ENCODE results near the gene TAF9B. TPM values are rescaled to one million over a fixed set of nuclear protein-coding genes. Genes with fewer than 3 reads are reported as not detected.

The TAF9B gene
- polyA plus RNA-seq, 1 of the 3 experiments (the other 2 are of a cell fraction): 11.6 TPM

DNA sequence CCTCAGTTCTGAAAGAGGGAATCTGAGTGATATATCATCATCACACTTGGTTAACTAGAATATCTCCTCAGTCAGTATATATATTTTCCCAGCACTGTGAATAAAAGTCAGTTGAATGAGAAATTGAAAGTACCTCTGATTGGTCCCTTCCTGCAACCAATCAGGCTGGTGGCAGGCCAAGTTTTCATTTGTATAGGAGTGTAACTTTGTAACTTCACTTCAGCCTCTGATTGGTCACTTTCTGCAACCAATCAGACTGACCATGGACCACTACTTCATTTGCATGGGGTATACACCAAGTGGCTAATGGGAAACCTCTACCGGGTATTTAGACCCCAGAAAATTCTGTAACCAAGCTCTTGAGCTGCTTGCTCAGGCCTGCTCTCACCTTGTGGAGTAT is 37.4 kb downstream of the TAF9B start:
- no peak overlapping the region for H3K9ac ChIP-seq
- no peaks in the 10 kb centered on the region for H3K27me3 ChIP-seq (ENCODE audit: insufficient read depth)
- peaks cover 22% of the 10 kb centered on the region for H4K20me1 ChIP-seq (ENCODE audit: insufficient read depth)
- TF ChIP-seq GABPA (IDR thresholded peaks at IDR 0.05; ENCODE audit: low read depth) (no peak), USF1 (IDR thresholded peaks at IDR 0.05; ENCODE audit: borderline replicate concordance, low read depth) (no peak), TEAD4 (IDR thresholded peaks at IDR 0.05; ENCODE audit: borderline replicate concordance, insufficient read depth) (no peak), EP300 (IDR thresholded peaks at IDR 0.05; ENCODE audit: borderline replicate concordance in 1 of 2, low read depth in 1 of 2, low read length in 1 of 2) (no peak), JUND (IDR thresholded peaks at IDR 0.05) (no peak), NFIC (IDR thresholded peaks at IDR 0.05; ENCODE audit: borderline replicate concordance) (no peak), FOXM1 (IDR thresholded peaks at IDR 0.05; ENCODE audit: low read depth) (no peak), RCOR1 (IDR thresholded peaks at IDR 0.05; ENCODE audit: low read length) (no peak), CHD2 (IDR thresholded peaks at IDR 0.05; ENCODE audit: low read length, partially characterized antibody) (no peak), ELF1 (IDR thresholded peaks at IDR 0.05) (no peak), PBX3 (IDR thresholded peaks at IDR 0.05) (no peak), POLR2AphosphoS5 (IDR thresholded peaks at IDR 0.05; ENCODE audit: low read depth, low read length) (no peak), NRF1 (IDR thresholded peaks at IDR 0.05; ENCODE audit: low read depth, low read length) (no peak)
- TF ChIP-seq, protein P1, sequence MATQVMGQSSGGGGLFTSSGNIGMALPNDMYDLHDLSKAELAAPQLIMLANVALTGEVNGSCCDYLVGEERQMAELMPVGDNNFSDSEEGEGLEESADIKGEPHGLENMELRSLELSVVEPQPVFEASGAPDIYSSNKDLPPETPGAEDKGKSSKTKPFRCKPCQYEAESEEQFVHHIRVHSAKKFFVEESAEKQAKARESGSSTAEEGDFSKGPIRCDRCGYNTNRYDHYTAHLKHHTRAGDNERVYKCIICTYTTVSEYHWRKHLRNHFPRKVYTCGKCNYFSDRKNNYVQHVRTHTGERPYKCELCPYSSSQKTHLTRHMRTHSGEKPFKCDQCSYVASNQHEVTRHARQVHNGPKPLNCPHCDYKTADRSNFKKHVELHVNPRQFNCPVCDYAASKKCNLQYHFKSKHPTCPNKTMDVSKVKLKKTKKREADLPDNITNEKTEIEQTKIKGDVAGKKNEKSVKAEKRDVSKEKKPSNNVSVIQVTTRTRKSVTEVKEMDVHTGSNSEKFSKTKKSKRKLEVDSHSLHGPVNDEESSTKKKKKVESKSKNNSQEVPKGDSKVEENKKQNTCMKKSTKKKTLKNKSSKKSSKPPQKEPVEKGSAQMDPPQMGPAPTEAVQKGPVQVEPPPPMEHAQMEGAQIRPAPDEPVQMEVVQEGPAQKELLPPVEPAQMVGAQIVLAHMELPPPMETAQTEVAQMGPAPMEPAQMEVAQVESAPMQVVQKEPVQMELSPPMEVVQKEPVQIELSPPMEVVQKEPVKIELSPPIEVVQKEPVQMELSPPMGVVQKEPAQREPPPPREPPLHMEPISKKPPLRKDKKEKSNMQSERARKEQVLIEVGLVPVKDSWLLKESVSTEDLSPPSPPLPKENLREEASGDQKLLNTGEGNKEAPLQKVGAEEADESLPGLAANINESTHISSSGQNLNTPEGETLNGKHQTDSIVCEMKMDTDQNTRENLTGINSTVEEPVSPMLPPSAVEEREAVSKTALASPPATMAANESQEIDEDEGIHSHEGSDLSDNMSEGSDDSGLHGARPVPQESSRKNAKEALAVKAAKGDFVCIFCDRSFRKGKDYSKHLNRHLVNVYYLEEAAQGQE (IDR thresholded peaks at IDR 0.05; ENCODE audit: low read depth, low read length): no peak
- TF ChIP-seq, protein P2, sequence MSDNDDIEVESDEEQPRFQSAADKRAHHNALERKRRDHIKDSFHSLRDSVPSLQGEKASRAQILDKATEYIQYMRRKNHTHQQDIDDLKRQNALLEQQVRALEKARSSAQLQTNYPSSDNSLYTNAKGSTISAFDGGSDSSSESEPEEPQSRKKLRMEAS (IDR thresholded peaks at IDR 0.05; ENCODE audit: low read depth): no peak
- TF ChIP-seq, protein P3, sequence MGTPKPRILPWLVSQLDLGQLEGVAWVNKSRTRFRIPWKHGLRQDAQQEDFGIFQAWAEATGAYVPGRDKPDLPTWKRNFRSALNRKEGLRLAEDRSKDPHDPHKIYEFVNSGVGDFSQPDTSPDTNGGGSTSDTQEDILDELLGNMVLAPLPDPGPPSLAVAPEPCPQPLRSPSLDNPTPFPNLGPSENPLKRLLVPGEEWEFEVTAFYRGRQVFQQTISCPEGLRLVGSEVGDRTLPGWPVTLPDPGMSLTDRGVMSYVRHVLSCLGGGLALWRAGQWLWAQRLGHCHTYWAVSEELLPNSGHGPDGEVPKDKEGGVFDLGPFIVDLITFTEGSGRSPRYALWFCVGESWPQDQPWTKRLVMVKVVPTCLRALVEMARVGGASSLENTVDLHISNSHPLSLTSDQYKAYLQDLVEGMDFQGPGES (IDR thresholded peaks at IDR 0.05; ENCODE audit: low read depth, low read length): no peak
- no peak overlapping the region; the same call in 1 of the 2 replicates for H2AFZ ChIP-seq (ENCODE audit: low read depth)
- DNase-seq: no peak
- no peak overlapping the region for H3K4me2 ChIP-seq
- no peak overlapping the region for H3K27ac ChIP-seq (ENCODE audit: low read depth in 2 of 2, low read length in 1 of 2)
- H3F3A ChIP-seq (replicated peaks; ENCODE audit: insufficient read depth): no peaks in the 10 kb centered on the region
- H3K4me3 ChIP-seq (ENCODE audit: low read depth in 2 of 2, low read length in 1 of 2): no peak overlapping the region
- WGBS (ENCODE audit: low lambda C conversion rate): 45% methylated on average over 1 of the region's 1 CpG
- peaks cover 3 to 5% of the 10 kb centered on the region in 2 experiments for H3K36me3 ChIP-seq (replicated peaks in 1 of 2; ENCODE audit: control insufficient read depth in 1 of 2, insufficient read depth in 2 of 2, low read length in 1 of 2)
- peaks cover 30% of the 10 kb centered on the region for H3K79me2 ChIP-seq (ENCODE audit: insufficient read depth)
- ChIA-PET CTCF (interaction anchor here (1.3 kb wide), 1 partner anchor 16 kb away, joined by 4 read pairs; no protein-coding TSS in a partner anchor), POLR2A (no interaction called here)
- no peaks in the 10 kb centered on the region for H3K9me3 ChIP-seq
- no peaks in the 10 kb centered on the region for H3K9me2 ChIP-seq
- H3K4me1 ChIP-seq (ENCODE audit: control insufficient read depth in 1 of 2, insufficient read depth in 2 of 2, low read depth in 1 of 2, low read length in 1 of 2): peaks cover 0 to 8% of the 10 kb centered on the region in 2 experiments; a peak in 1 of 4 replicates

All from SK-N-SH (cell line).